ENCODE data around the gene VTA1.

GRCh38 chr6:142174703-142175102 is 27.6 kb downstream of the VTA1 start:
- TF ChIP-seq CTCF (IDR thresholded peaks at IDR 0.05): no peak
- no peak for TF ChIP-seq POLR2AphosphoS5 (IDR thresholded peaks at IDR 0.05)
- no peak for TF ChIP-seq POLR2A (IDR thresholded peaks at IDR 0.05; ENCODE audit: low read depth)

All from esophagus muscularis mucosa (tissue), 3 donors.